Naive thymus-derived CD4-positive, alpha-beta T cell (primary cell): ENCODE measurements around the gene GNPTG. TPM values are rescaled to one million over a fixed set of nuclear protein-coding genes. Genes with fewer than 3 reads are reported as not detected.

Experiments used
- ATAC-seq: fragments of 150-1000 bp; cut with Tn5 transposase; 2 replicates; pipeline ENCODE4 v1.10.0; 2021; ENCODE audit warnings: mild to moderate bottlenecking, moderate library complexity
- CTCF ChIA-PET: fragments of 350-600 bp; sonication (Branson Sonifier 250); formaldehyde crosslinking; loops from one replicate; lab custom pipeline; 2021; ENCODE audit warnings: antibody characterized with exemption; lab: Charles Lee
- POLR2A ChIA-PET: fragments of 350-600 bp; sonication (Branson Sonifier 250); formaldehyde crosslinking; loops from one replicate; lab custom pipeline; 2021; ENCODE audit warnings: antibody characterized with exemption, inconsistent platforms; lab: Charles Lee
- DNase-seq, 9 donors: peaks; one replicate each; pipeline versions ENCODE4 v3.0.0 to v3.0.0-alpha.2; 2020 to 2022; ENCODE audit warnings: mixed read lengths in 1 of 9
- H3K27ac ChIP-seq: one replicate; pipeline ENCODE4 v1.7.0; 2013; ENCODE audit warnings: mild to moderate bottlenecking, low read depth, low read length, moderate library complexity
- H3K27me3 ChIP-seq, 2 donors: one replicate each; pipeline ENCODE4 v1.7.0; 2013; ENCODE audit warnings: low read length in 2 of 2, mild to moderate bottlenecking in 2 of 2, moderate library complexity in 2 of 2; ENCODE audit not compliant: control insufficient read depth in 2 of 2, insufficient read depth in 2 of 2
- H3K36me3 ChIP-seq, 3 experiments: 1 replicate in 2 of 3; 2 replicates in 1 of 3; pipeline ENCODE4 v1.7.0; 2013; ENCODE audit warnings: low read length in 3 of 3, mild to moderate bottlenecking in 3 of 3, moderate library complexity in 1 of 3; ENCODE audit not compliant: insufficient read depth in 3 of 3, control insufficient read depth in 2 of 3
- H3K4me1 ChIP-seq, 2 donors: one replicate each; pipeline ENCODE4 v1.7.0; 2013; ENCODE audit warnings: low read length in 2 of 2, mild to moderate bottlenecking in 2 of 2, moderate library complexity in 1 of 2; ENCODE audit not compliant: control insufficient read depth in 2 of 2, insufficient read depth in 2 of 2
- H3K4me3 ChIP-seq: 2 replicates; pipeline ENCODE4 v1.7.0; 2013; ENCODE audit warnings: mild to moderate bottlenecking, low read length
- H3K9me3 ChIP-seq, 3 experiments: 1 replicate in 2 of 3; 2 replicates in 1 of 3; pipeline ENCODE4 v1.7.0; 2013; ENCODE audit warnings: low read length in 3 of 3; ENCODE audit not compliant: control insufficient read depth in 2 of 3
- H3K27ac Mint-ChIP-seq, 9 donors: one replicate each; pipeline ENCODE4 v1.8.0; 2020 to 2022; ENCODE audit warnings: mixed read lengths in 9 of 9, mild to moderate bottlenecking in 8 of 9, moderate library complexity in 5 of 9, inconsistent platforms in 2 of 9
- H3K27me3 Mint-ChIP-seq, 5 donors: one replicate each; pipeline ENCODE4 v1.8.0; 2021 to 2022; ENCODE audit warnings: mixed read lengths in 5 of 5, mild to moderate bottlenecking in 1 of 5
- H3K36me3 Mint-ChIP-seq, 5 donors: one replicate each; pipeline ENCODE4 v1.8.0; 2020 to 2022; ENCODE audit warnings: mixed read lengths in 5 of 5, mild to moderate bottlenecking in 3 of 5, inconsistent platforms in 1 of 5
- H3K4me1 Mint-ChIP-seq, 7 donors: one replicate each; pipeline ENCODE4 v1.8.0; 2020 to 2022; ENCODE audit warnings: mixed read lengths in 7 of 7, mild to moderate bottlenecking in 3 of 7, inconsistent platforms in 1 of 7
- H3K4me3 Mint-ChIP-seq, 10 donors: one replicate each; pipeline ENCODE4 v1.8.0; 2020 to 2022; ENCODE audit warnings: mild to moderate bottlenecking in 10 of 10, mixed read lengths in 10 of 10, moderate library complexity in 6 of 10, inconsistent platforms in 2 of 10
- H3K9me3 Mint-ChIP-seq, 11 donors: one replicate each; pipeline ENCODE4 v1.8.0; 2020 to 2022; ENCODE audit warnings: mixed read lengths in 11 of 11, mild to moderate bottlenecking in 4 of 11, inconsistent platforms in 1 of 11, moderate library complexity in 1 of 11
- intact Hi-C, 2 donors: fragments of 100-400 bp; cut with micrococcal nuclease; formaldehyde crosslinking; loops; one replicate each; pipeline ENCODE4 v1.15.1; 2023
- polyA plus RNA-seq, 2 donors: library from polyadenylated mRNA; unstranded; fragments of 300-500 nt; fragmentation: Illumina TruSeq; gene quantifications; one replicate each; pipeline ENCODE4 v1.2.3, GENCODE V29; 2021
- total RNA-seq, 6 experiments: library from RNA in 5 of 6; stranded (reverse) in 5 of 6; gene quantifications; 1 replicate in 5 of 6; 2 replicates in 1 of 6; pipeline ENCODE4 v1.2.3 and lab custom pipeline; 2021 to 2026

The GNPTG gene
- total and polyA plus RNA-seq, 7 experiments from 2014 or later: 37.9 to 57.7 (median 48.6) TPM

- Mint-ChIP-seq H3K4me3 (peak overlapping the region in 8 of 10 donors; percentile 64 to 80 (median 69)), H3K9me3 (no peaks in the 10 kb centered on the region), H3K27me3 (peaks cover 0 to 36% (median 14%) of the 10 kb centered on the region in 5 donors), H3K27ac (peak overlapping the region in 2 of 9 donors; percentile 36 to 77), H3K4me1 (peaks cover 0 to 18% (median 12%) of the 10 kb centered on the region in 7 donors), H3K36me3 (no peaks in the 10 kb centered on the region)
- ChIA-PET CTCF (interaction anchor here (1.3 kb wide), 1 partner anchor 16 kb away, joined by 5 read pairs; no protein-coding TSS in a partner anchor), POLR2A (interaction anchor here (0.6 to 1.0 kb wide), 2 partner anchors 14 to 823 kb away, joined by 3 read pairs; partner anchors contain the start of gene TRAF7)
- Histone ChIP-seq H3K27ac (no peak overlapping the region), H3K4me3 (peak overlapping the region; percentile 8), H3K36me3 (no peaks in the 10 kb centered on the region), H3K4me1 (peaks cover 14 to 27% of the 10 kb centered on the region in 2 donors), H3K9me3 (peaks cover 0 to 10% (median 0%) of the 10 kb centered on the region in 3 experiments), H3K27me3 (peaks cover 0 to 16% of the 10 kb centered on the region in 2 donors)
- ATAC-seq (peak; percentile 61), DNase-seq (peak in 2 of 9 donors; percentile 16 to 49)
- intact Hi-C loops: no loop called here
These were observed 19.8 kb upstream of the GNPTG start for GRCh38 chr16:1331712-1332617.

- no peaks in the 10 kb centered on the region for H3K36me3 Mint-ChIP-seq
- H3K4me1 Mint-ChIP-seq: peaks cover 0 to 18% (median 12%) of the 10 kb centered on the region in 7 donors
- H3K27me3 Mint-ChIP-seq: peaks cover 0 to 36% (median 14%) of the 10 kb centered on the region in 5 donors
- no peak overlapping the region for H3K4me3 ChIP-seq
- DNase-seq (no peak), ATAC-seq (no peak)
- ChIA-PET POLR2A (interaction anchor here (0.6 to 1.0 kb wide), 2 partner anchors 13 to 823 kb away, joined by 3 read pairs; partner anchors contain the start of gene TRAF7), CTCF (interaction anchor here (1.3 kb wide), 1 partner anchor 17 kb away, joined by 5 read pairs; no protein-coding TSS in a partner anchor)
- peaks cover 0 to 10% (median 0%) of the 10 kb centered on the region in 3 experiments for H3K9me3 ChIP-seq
- H3K9me3 Mint-ChIP-seq: no peaks in the 10 kb centered on the region
- H3K4me3 Mint-ChIP-seq: peak overlapping the region; percentile 55 to 80 (median 69)
- H3K4me1 ChIP-seq: peaks cover 14 to 27% of the 10 kb centered on the region in 2 donors
- H3K36me3 ChIP-seq: no peaks in the 10 kb centered on the region
- peaks cover 0 to 16% of the 10 kb centered on the region in 2 donors for H3K27me3 ChIP-seq
- no peak overlapping the region for H3K27ac ChIP-seq
- peak overlapping the region in 3 of 9 donors; percentile 32 to 61 (median 36) for H3K27ac Mint-ChIP-seq
- intact Hi-C loops: loop anchor here in 1 of 2 donors (1.0 kb wide), 1 partner anchor 11 kb away; no protein-coding TSS in a partner anchor
These were observed 19.0 kb upstream of the GNPTG start for GRCh38 chr16:1332618-1333148.

GRCh38 chr16:1333149-1333812, 18.4 kb upstream of the GNPTG start, which contains the start of gene BAIAP3:
TSS of gene BAIAP3 (plus strand) at chr16:1333645. CDS start at chr16:1338550, 4,905 bp downstream.
- peak within 1 kb of the TSS; percentile 55 to 80 (median 69) for H3K4me3 Mint-ChIP-seq
- POLR2A ChIA-PET: no interaction called here
- Histone ChIP-seq H3K4me1 (peaks cover 14 to 27% of the 10 kb centered on the region in 2 donors), H3K36me3 (no peaks in the 10 kb centered on the region), H3K9me3 (peaks cover 0 to 10% (median 0%) of the 10 kb centered on the region in 3 experiments), H3K27ac (no peak within 1 kb of the TSS), H3K4me3 (no peak within 1 kb of the TSS), H3K27me3 (peaks cover 0 to 16% of the 10 kb centered on the region in 2 donors)
- no peaks in the 10 kb centered on the region for H3K36me3 Mint-ChIP-seq
- peaks cover 0 to 18% (median 12%) of the 10 kb centered on the region in 7 donors for H3K4me1 Mint-ChIP-seq
- H3K27ac Mint-ChIP-seq: peak within 1 kb of the TSS in 2 of 9 donors; percentile 32 to 61
- DNase-seq (peak in 3 of 9 donors; percentile 25 to 73 (median 50)), ATAC-seq (peak; percentile 78)
- intact Hi-C loops: loop anchor here in 1 of 2 donors (1.0 kb wide), 1 partner anchor 10 kb away; no protein-coding TSS in a partner anchor
- CTCF ChIA-PET: no interaction called here
- peaks cover 0 to 36% (median 14%) of the 10 kb centered on the region in 5 donors for H3K27me3 Mint-ChIP-seq
- H3K9me3 Mint-ChIP-seq: no peaks in the 10 kb centered on the region

- Mint-ChIP-seq H3K4me3 (peak overlapping the region in 3 of 10 donors; percentile 31 to 63 (median 34)), H3K9me3 (no peaks in the 10 kb centered on the region), H3K36me3 (no peaks in the 10 kb centered on the region), H3K27ac (no peak overlapping the region), H3K27me3 (peaks cover 0 to 36% (median 14%) of the 10 kb centered on the region in 5 donors), H3K4me1 (peaks cover 0 to 18% (median 12%) of the 10 kb centered on the region in 7 donors)
- peaks cover 0 to 10% (median 0%) of the 10 kb centered on the region in 3 experiments for H3K9me3 ChIP-seq
- ChIA-PET POLR2A (no interaction called here), CTCF (no interaction called here)
- no peaks in the 10 kb centered on the region for H3K36me3 ChIP-seq
- intact Hi-C loops: loop anchor here in 1 of 2 donors (1.0 kb wide), 1 partner anchor 9 kb away; no protein-coding TSS in a partner anchor
- H3K27me3 ChIP-seq: peaks cover 0 to 16% of the 10 kb centered on the region in 2 donors
- no peak overlapping the region for H3K4me3 ChIP-seq
- H3K4me1 ChIP-seq: peaks cover 14 to 27% of the 10 kb centered on the region in 2 donors
- ATAC-seq: no peak
- no peak for DNase-seq
- no peak overlapping the region for H3K27ac ChIP-seq
These were observed 17.7 kb upstream of the GNPTG start for GRCh38 chr16:1333854-1334700.

- Mint-ChIP-seq H3K36me3 (no peaks in the 10 kb centered on the region), H3K4me3 (peak overlapping the region in 1 of 10 donors; percentile 63), H3K4me1 (peaks cover 0 to 18% (median 12%) of the 10 kb centered on the region in 7 donors), H3K27me3 (peaks cover 0 to 36% (median 14%) of the 10 kb centered on the region in 5 donors), H3K9me3 (no peaks in the 10 kb centered on the region), H3K27ac (no peak overlapping the region)
- ChIA-PET CTCF (no interaction called here), POLR2A (no interaction called here)
- Histone ChIP-seq H3K9me3 (peaks cover 0 to 10% (median 0%) of the 10 kb centered on the region in 3 experiments), H3K36me3 (no peaks in the 10 kb centered on the region), H3K4me1 (peaks cover 14 to 27% of the 10 kb centered on the region in 2 donors), H3K27me3 (peaks cover 0 to 16% of the 10 kb centered on the region in 2 donors), H3K4me3 (no peak overlapping the region), H3K27ac (no peak overlapping the region)
- ATAC-seq: no peak
- intact Hi-C loops: no loop called here
- no peak for DNase-seq
These were observed 17.0 kb upstream of the GNPTG start for GRCh38 chr16:1334739-1335138.
